CD4-positive, alpha-beta T cell treated with Interferon gamma for 1 hour (primary cell): ENCODE measurements around the gene SAPCD1.
A peak's percentile ranks its signal among the peaks of the same experiment; 100 is the strongest.

ENCODE experiments used
- DNase-seq: peaks from one replicate; pipeline ENCODE4 v3.0.0-alpha.2; 2020

Gene SAPCD1

DNA sequence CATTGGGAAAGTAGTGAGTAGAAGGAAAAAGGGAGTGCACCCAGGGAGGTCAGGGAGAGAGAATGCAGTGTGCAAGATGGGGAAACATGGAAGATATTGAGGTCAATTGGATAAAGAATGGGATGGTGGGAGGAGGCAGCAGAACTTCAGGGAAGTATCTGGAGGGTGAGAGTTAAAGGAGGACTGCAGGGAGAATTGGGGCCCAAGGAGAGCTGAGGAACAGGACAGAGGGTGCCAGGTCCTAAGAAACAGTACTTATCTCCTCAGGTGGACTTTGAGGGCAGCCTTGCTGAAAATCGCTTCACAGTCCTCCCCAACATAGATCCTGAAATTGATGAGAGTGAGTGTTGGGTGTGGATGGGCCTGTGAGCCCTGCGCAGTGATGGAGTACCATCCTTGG, 4.2 kb upstream of the SAPCD1 start:
- DNase-seq: no peak

DNA sequence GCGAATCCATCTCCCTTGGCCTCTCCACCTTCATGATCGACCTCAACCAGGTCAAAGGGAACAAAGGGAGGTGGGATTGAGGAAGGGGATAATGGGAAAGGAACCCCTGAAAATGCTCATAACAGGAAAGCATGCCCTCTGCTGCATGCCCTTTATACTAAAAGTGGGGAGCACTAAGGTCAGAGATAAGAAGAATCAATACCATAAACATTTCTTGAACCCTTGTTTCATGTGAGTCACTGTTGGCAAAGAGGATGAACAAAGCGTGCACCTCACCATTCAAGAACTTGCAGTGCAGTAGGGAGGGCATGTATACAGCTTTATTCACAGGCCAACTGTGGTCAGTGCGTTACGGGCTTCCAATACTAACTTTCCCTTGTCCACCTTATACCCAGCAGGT, 1.7 kb upstream of the SAPCD1 start:
- DNase-seq: no peak

DNA sequence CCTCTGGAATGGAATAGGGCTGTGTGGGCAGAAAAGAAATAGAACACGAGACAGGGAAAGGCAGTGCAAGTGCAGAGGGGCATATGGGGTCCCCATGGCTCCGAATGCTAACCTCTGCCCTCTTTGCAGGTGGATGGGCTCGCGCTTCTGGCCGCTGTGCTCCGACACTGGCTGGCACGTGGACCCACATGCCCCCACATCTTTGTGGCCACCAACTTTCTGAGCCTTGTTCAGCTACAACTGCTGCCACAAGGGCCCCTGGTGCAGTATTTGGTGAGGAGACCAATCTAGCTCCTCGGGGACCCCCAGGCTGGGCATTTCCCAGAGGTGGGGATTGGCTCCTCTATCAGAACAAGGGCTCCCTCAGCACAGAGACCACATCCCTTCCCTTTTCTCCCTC, 1.1 kb upstream of the SAPCD1 start:
- DNase-seq: no peak

DNA sequence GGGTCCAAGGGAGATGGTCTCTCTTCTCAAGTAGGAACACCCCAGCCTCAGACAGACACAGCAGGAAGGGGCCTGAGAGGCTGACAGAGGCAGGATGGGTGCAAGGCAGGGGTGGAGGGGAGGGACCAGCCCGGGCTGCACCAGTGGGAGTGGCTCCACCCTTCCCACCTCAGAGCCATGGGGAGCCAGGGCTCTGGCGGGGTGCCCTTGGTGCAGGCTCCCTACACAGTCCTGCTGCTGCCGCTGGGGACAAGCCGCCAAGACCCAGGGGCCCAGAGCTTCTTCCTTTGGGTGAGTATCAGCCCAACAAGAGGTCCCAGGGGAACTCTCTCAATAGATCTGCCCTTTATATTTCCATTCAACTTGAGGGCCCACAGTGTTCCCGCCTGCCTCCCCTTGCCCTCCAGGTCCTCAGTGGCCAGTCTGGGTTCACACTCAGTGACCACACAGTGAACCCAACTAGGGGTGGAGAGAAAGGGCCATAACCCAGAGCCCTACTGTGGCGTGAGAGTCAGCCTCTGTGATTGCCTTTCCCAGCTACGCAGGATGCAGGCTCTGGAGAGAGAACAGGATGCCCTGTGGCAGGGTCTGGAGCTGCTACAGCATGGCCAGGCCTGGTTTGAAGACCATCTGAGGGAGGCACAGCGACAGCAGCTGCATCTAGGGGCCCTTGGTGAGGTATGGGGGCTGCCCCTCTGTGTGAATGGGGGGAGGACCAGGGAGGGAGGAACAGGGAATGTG, 592 bp downstream of the SAPCD1 start:
- no peak for DNase-seq

DNA sequence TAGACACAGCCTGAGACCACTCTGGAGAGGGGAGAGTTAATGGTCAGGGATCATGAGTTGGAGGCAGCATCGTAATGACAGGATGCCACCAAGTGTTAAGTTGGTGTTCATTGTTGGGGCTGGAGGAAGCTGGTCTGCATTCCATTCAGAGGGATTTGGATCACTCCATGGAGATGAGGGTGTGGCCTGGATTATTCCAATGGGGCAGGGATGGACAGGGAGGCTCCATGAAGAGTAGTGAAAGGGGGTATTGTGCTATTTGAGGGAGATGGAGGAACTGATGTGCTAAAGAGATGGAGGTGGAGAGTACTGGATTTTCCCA, 1.1 kb downstream of the SAPCD1 start:
- DNase-seq: no peak

DNA sequence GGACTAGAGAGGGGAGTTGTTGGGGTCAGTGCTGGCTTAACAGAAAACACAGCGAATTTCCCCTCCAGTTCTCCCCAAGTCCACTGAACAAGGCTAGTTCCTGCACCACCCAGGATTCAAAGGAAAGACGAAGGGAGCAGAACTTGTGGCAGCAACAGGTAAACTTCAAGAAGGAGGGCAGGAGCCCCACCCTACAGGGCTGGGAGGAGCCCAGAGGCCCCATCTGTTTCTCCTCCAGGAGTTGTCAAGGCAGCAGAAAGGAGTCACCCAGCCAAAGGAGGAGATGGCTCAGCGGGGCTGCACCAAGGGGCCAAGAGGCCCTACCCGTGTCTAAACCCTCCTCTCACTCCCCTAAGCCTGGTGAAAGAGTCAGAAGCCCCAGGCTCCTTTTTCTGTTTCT, 1.7 kb downstream of the SAPCD1 start:
- DNase-seq: no peak

DNA sequence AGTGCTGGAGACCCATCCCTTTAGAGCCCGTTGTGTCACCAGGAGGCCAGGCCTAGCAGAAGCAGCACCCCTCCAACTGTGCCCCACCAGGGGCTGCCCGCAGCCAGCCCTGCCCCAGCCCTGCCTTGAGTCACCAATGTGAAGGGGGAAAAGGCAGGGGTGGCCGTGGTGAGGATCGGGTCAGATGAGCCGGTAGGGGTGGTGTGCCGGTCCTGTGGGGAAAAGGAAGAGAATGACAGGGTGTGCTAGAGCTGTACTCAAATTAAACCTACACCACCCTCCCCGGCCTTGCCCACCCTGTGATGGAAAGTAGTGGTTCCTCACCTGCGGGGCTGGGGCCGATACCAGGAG, 3.1 kb downstream of the SAPCD1 start:
- no peak for DNase-seq

DNA sequence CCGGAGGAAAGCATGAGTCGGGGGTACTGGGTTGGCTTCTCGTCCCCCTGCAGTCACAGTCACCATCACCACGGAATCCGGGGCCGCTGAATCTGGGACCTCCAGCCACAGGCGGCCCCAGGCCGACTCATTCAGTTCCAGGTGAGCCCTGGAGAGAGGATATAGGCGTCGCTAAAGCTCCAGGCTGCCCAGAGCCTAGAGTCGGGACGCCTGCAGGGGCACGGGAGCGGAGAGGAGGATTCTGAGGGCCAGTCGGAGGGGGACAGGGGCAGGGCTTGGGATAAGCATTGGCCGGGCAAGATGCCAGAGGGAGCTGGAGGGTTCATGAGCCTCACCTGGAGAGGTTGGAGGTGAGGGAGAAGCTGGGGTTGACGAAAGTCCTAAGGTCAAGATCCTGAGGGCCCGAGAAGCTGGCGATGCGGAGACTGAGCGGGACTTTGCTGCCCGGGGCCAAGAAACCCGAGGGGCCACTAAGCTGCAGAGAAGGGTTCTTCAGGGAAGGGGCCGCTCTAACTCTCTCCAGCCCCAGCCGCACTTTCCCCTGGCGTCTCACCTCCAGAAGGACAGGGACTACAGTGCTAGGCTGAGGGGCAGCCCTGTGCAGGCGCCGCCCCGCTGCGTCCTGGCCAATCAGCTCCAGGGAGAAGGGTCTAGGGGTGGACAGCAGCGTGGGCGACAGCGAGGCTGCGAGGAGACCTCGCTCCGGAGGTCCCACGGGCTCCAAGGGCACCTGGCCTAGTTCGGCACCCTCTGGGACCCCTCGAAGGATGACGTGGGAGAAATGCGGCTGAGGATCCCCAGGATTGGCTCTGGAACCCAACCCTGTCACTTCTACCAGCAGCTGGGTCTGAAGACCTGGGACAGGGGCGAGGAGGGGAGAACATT, 3.7 kb downstream of the SAPCD1 start:
- no peak for DNase-seq

DNA sequence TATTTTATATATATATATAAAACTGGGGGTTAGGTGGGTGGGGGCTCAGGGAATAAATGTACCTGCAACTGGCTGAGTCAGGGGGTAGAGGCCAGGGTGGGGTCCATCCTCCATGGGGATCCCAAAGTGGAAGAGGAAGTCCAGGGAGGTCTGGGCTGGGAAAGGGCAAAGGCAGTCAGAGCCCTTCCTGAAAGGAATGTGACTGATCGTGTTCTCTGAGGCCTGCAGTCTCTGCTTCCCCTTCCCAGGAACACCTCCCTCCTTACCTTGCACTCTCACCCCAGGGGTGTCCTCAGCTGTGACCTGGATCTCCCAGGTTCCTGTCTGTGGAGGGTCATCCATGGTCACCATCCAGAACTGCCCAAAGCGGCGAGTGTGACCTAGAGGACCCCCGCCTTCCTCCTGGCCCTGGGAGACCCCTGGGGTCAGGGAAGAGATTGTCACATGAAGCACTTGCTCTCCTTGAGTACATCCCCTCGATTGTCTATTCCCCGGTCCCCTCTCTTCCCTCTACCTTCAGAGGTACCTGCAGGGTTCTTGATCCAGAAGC, 4.7 kb downstream of the SAPCD1 start:
- no peak for DNase-seq

DNA sequence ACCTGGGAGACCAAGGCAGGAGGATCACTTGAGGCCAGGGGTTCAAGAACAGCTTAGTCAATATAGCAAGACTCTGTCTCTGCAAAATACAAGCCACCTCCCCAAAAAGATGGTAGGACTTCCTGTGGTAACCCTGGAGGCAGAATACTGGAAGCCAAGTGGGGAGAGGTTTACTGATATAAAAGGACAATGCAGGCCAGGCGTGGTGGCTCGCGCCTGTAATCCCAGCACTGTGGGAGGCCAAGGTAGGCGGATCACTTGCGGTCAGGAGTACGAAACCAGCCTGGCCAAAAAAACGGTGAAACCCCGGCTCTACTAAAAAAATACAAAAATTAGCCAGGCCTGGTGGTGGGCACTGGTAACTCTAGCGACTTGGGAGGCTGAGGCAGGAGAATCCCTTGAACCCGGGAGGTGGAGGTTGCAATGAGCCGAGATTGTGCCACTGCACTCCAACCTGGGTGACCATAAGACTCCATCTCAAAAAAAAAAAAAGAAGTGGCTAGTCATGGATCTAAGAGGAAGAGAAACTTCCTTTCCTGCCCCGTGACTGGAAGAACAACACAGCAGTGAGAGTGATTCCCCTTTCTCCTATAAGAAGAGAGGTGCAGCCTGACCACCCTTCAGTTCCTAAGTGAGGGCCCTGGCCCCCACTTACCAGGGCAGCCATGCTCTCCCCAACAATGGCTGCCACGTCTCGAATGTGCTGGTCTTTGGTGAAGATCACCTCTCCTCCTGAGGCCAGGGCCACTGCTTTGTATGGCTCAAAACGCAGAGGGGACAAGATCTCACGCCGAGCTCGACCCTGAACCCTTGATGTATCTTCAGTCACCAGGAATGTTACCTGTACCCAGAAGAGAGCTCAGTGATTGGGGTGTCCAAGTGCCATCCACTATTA, 6.2 kb downstream of the SAPCD1 start:
- no peak for DNase-seq

DNA sequence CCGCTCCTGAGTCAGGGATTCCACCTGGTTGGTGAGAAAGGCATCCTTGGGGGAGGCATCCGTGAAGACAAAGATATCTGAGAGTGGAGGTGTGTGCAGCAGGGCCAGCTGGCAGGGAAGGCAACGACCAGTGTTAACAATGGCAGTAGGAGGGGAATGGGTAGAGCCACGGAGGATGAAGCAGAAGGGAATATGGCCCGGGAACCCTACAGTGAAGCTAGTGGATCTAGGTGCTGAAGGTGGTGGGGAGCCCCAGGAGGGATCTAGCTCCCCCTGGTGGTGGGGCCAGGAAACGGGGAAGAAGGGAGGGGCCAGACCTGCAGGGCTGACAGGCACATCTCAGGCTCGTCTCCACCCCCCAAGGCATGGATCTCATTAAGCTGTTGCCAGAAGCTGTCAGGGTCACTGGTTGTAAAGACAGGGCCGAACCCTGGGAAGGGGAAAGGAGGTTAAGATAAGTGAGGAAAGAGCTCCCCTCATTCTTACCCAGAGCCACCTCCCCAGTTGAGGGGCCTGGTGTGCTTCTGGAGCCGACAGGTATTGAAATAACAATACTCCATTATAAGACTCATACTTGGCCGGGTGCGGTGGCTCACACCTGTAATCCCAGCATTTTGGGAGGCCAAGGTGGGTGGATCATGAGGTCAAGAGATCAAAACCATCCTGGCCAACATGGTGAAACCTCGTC, 7.4 kb downstream of the SAPCD1 start:
- DNase-seq: peak; percentile 81

DNA sequence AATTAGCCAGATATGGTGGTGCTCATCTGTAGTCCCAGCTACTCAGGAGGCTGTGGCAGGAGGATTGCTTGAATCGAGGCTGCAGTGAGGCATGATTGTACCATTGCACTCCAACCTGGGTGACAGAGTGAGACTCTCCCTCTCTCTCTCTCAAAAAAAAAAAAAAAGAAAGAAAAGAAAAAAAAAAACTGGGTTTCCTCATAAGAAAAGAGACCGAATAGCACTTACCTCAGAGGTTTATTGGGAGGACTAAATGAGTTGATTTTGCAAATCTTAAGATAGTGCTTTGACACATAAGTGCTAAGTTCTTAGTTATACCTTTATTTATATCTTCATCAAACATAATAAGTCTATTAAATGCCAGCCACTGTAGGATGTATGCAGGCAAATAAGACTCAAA, 8.4 kb downstream of the SAPCD1 start:
- DNase-seq: no peak

DNA sequence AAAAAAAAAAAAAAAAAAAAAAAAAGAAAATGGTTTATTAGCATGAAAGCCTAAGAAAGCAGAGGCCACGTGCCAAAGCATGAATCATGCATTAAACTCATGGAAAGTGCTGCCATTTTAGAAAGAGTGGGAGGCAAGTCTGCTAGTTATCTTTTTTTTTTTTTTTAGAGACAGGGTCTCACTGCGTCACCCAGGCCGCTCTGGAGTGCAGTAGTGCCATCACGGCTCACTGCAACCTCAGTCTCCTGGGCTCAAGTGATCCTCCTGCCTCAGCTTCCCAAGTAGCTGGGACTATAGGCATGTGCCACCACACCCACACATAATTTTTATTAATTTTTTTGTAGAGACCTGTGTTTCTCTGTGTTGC, 9.5 kb downstream of the SAPCD1 start:
- DNase-seq: no peak

DNA sequence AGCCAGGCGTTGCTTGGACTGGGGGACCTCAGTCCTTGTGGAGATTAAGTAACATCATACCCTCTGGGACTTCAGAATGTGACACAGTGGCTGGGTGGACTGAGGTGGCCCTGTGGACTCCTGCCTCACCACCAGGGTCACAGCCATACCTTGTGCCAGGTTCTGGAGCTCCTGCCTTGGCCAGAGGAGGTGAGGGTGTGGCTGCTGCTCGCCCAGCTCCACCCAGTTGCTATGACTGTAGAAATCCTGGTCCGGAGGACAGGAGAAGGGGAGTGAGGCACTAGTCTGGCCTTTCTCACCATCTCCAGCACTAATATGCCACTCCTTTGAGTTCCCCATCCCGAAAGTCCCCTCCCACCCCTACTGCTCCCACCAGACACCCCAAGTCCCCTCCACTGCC, 12.7 kb downstream of the SAPCD1 start:
- DNase-seq: no peak

DNA sequence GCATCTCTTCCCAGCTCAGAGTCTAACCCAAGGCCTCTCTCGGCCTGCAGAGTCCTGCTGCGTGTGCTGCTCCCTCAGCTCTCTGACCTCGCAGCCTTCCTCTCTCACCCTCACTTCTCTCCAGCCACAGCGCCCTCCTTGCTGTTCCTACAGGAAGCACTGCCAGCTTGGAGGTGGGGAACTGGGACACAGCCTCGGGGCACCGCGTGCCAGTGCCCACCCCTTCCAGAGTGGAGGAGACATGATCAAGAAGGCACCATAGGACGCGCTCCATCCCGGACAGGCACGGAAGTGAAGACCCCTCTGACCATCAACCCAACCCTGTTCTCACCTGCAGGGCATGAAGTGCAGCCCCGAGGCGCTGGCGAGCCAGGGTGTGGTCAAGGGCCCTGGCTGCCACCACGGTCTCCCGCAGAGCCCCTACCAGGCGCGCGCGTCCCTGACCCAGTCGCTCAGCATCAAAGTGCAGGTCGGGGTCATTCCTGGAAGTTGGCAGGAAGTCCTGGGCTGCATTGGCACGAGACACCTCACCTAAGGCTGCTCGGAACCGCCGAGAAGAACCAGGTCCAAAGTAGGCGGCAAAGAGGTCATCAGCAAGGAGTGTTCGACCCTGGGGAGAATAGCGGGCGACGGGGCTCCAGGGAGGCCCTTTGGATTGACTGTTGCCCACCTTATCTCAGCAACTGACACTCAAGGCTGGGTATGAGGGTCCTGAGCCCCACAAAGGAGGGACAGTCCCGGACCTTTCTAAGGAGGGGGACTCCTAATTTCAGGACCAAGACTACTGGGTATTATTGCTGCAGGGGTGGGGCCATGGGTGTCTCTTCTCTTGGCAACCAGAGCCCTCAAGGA, 13.4 kb downstream of the SAPCD1 start:
- no peak for DNase-seq

DNA sequence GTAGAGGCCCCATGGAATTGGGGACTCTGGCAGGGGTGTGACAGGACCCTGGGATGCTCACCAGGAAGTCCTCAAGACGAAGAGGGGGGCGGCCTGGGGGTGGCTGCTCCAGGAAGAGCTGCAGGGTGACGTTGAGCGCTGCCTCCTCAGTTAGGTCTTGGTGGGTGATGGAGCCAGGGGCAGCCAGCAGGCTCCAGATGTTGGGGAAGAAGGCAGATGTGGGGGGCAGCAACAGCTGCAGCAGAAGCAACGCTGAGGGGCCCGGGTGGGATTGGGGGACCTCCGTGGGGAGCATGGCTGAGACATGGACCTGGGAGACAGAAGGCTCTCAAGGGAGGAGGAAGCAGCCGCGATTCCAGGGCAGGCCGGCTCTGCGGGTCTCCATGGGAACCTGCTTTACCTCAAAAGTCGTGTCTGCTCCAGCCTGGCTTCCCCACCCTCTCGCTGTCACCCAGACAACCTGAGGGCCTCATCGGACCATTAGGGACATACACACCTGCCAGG, 14.1 kb downstream of the SAPCD1 start:
- DNase-seq: no peak

DNA sequence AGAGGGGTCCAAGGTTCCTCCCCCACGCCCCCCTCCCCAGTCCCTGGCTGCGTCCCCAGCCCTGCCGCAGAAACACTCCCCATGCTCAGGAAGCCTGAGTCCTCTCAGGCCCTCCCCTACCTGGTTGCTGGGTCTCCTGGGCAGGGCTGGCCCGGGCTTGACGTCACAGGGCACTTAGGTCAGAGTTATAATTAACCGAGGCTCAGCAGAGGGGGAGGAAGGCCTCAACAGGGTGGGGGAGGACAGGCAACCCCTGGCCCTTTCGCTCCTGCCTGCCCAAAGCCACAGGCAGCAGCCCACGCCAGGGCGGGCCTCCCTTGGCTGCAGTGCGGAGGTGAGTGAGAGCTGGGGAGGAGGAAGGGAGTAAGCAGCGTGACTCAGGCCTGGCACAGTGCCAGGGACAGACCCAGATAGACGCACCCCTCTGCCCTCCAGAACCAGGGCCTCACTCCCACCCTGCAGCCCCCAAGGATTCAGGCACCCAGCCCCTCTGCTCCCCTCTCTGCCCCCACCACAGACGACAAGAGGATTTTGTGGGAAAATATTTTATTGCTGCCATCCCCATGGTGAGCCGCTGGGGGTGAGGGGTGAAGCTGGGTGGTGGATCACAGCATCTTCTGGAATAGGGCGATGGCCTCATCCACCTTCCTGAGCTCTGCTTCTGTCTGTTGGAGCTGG, 14.7 kb downstream of the SAPCD1 start, which contains the start of gene VWA7:
Gene VWA7, minus strand, starts transcription at position 340 of the 678 bp plus-strand sequence. CDS start 549 bp downstream, outside the sequence.
- peak; percentile 83 for DNase-seq

DNA sequence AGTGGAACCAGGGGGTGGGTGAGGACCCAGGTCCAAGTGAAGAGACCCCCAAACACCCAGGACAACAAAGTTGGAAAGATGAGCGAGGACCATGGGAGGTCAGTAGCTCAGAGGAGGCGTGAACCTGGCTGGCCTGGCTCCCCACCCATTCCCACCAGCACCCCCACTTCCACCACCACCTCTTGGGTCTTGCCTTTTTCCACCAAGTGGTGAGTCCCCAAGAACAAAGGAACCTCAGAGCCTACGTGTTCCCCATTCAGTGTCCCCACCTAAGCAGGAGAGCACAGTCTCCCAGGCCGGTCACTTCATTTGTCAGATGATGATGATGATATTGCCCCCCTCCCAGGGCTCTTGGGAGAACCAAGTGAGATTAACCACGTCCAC, 15.2 kb downstream of the SAPCD1 start:
- DNase-seq: no peak

DNA sequence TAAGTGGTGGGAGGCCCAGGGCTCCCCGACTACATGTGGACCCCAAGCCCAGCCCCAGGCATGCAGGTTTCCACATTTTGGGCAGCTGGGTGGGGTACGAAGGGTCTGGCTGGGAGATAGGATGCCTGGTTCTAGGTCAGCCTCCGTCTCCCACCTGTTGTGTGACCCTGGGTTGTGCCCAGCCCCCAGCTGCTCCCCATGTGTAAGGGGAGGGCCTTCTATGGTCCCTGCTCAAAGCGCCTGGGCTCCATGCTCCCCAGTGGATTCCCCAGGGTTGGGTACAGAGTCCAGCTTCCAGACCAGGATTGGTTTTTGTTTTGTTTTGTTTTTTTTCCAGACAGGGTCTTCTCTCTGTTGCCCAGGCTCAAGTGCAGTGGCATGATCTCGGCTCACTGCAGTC, 15.7 kb downstream of the SAPCD1 start:
- DNase-seq: no peak

DNA sequence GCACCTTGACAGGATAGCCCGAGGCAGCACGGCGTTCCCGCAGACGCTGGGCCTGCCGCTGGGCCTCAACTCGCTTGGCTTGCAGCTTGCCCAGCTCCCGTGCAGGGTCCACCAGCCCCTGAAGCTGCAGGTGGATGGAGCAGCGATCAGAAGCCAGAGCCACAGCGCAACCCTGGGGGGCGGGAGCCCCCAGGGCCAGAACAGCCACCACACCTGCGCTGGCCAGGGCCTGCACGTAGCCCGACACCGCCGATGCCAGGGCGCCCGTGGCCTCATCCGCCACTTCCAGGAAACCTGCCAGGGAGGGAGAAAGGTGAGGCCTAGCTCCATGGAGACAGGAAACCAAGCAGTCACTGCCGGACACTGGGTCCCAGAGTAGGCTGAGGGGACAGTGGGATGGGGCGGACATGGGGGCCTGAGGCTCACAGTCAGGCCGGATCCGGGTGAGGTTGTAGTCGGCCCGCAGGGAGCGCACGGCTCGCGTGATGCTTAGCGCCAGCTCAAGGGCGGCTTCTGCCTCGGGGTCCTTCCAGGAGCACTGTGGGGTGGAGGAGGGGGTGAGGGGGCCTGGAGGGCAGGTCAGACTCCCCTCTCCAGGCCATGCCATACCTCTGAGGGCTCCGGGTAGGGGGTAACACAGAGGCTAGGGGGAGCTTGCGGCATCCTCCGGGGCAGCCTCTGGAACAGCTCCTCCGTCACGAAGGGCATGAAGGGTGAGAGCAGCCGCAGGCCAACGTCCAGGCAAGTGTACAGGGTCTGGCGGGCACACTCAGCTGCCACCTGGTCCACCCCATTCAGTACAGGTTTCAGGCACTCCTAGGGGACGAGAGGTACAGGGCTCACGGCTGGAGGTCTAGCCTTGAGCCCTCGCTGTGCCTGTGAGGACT, 16.8 kb downstream of the SAPCD1 start:
- no peak for DNase-seq
